Upper lobe of left lung (tissue), 4 donors: ENCODE data around the gene AHRR.

Source experiments
- CTCF ChIP-seq, 6 experiments: fragments of 450-650 bp in 4 of 6; fragments of 200-600 bp in 2 of 6; sonication (generic) in 2 of 6; IDR thresholded peaks; one replicate each; pipeline ENCODE4 v1.5.1; 2016 to 2019; ENCODE audit warnings: antibody characterized with exemption in 6 of 6
- EP300 ChIP-seq, 4 donors: sonication (generic); formaldehyde crosslinking; IDR thresholded peaks; one replicate each; pipeline ENCODE4 v1.5.1; 2017; ENCODE audit warnings: antibody characterized with exemption in 4 of 4, control low read depth in 2 of 4
- POLR2A ChIP-seq, 4 donors: fragments of 450-650 bp; IDR thresholded peaks; one replicate each; pipeline ENCODE4 v1.5.1; 2016 to 2017; ENCODE audit warnings: antibody characterized with exemption in 4 of 4, mild to moderate bottlenecking in 2 of 4
- POLR2AphosphoS5 ChIP-seq, 2 donors: sonication (generic); formaldehyde crosslinking; IDR thresholded peaks; one replicate each; pipeline ENCODE4 v1.5.1; 2017; ENCODE audit warnings: antibody characterized with exemption in 2 of 2

- TF ChIP-seq POLR2A (IDR thresholded peaks at IDR 0.05) (no peak), CTCF (IDR thresholded peaks at IDR 0.05) (no peak), EP300 (IDR thresholded peaks at IDR 0.05) (no peak), POLR2AphosphoS5 (IDR thresholded peaks at IDR 0.05) (no peak)
Measured at GRCh38 chr5:464843-465590, 143.5 kb downstream of the AHRR start.
